Fibroblast of peridontal ligament (primary cell): Measurements from ENCODE around the gene ZNF180.
A peak's percentile ranks its signal among the peaks of the same experiment; 100 is the strongest.
"Not testable (repeated sequence)": the region's sequence is repeated elsewhere in the genome, so short reads cannot be mapped to it uniquely, and the experiment has no call there.

Experiments
- DNase-seq: peaks from one replicate; pipeline ENCODE4 v3.0.0-alpha.2; 2010; ENCODE audit errors: extremely low read depth

ZNF180 gene

GRCh38 chr19:44498988-44499387 is 1.3 kb downstream of the ZNF180 start:
- DNase-seq: no peak

DNA sequence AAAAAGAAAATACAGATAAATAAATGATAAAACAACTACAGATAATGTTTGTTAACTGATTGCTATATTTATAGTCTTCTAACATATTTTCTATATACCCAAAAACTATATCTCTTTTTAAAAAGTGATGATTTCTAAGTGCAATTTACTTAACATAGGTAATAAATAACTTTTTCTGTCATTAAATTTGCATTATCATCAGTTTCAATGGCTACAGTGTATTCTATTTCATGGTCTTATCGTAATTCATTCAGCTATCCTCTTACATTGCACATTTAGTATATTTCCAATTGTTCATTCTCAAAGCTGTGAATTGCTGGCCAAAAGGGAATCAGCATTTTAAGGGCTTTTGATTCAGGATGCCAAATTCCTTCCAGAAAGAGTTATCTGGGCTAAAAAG is 3.6 kb downstream of the ZNF180 start:
- no peak for DNase-seq

- peak; percentile 21 for DNase-seq
These were observed 23.5 kb downstream of the ZNF180 start for GRCh38 chr19:44476559-44477408.

DNA sequence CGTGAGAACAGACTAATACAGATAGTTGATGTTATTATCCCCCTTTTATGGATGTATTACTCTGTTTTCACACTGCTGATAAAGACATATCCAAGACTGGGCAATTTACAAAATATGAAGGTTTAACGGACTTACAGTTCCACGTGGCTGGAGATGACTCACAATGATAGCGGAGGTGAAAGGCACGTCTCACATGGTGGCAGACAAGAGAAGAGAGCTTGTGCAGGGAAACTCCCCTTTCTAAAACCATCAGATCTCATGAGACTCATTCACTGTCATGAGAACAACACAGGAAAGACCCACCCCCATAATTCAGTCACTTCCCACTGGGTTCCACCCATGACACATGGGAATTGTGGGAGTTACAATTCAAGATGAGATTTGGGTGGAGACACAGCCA is 31.6 kb downstream of the ZNF180 start:
- DNase-seq: not testable (repeated sequence)

- DNase-seq: not testable (repeated sequence)
These were observed 37.6 kb downstream of the ZNF180 start for GRCh38 chr19:44462600-44463286.

DNA sequence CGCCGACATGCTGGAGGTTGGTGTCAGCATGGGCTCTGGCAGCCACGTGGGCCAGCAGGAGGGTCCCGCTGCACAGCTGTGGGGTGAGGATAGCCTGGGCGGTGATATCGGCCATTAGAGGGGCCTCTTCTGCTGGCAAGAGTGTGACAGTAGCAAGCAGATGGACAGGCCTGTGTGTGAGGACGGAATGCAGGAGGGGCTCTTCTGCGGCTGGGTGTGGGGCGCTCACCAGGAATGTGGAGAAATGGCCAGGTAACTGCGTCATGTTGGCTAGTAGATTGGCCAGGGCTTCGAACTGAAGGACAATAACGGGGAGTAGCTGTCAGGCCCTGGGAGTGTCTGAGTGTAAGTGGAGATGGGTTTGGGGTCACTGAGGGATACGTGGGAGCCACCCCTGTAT is 44.3 kb downstream of the ZNF180 start:
- DNase-seq: not testable (repeated sequence)

DNA sequence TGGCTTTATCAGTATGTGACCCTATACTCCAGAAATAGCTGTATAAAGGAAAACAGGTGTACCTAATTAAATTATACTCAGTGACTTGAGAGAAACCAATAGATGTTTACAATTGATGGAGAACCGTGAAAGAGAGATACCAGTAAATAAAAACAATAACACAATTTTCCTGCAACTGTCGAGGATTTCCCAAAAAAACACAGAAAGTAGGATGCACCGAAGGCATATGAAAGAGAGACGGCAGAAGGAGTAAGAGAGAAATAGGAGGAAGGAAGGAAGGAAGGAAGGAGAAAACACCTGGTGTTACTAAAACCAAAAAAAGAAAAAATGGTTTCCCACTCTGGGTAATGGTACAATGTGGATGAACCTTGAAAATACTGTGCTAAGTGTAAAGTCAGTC is 45.2 kb downstream of the ZNF180 start:
- DNase-seq: no peak

DNA sequence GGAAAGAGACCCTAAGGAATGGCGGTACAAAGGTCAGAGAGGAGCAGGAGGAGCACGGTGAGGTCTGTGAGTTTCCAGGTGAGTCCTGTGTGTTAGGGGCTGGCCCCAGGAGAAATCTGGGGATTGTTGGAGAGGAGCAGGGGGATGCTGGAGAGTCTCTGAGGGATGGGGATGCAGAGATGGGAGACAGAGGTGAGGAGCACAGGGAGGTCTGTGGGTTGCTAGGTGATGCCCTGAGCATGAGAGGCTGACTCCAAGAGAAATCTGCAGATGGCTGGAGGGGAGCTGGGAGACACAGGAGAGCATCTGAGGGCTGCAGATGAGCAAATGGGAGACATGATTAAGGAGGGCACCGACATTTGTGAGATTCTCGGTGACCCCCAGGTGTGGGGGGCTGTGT is 48.0 kb downstream of the ZNF180 start:
- no peak for DNase-seq

GRCh38 chr19:44451687-44452086 is 48.6 kb downstream of the ZNF180 start:
- DNase-seq: no peak

- DNase-seq: peak; percentile 91
These were observed 52.2 kb downstream of the ZNF180 start, which contains the start of gene ZNF229 for GRCh38 chr19:44447916-44448674. Gene ZNF229, minus strand, starts transcription at chr19:44448472. Its CDS starts 5,625 bp downstream, at chr19:44442847.

DNA sequence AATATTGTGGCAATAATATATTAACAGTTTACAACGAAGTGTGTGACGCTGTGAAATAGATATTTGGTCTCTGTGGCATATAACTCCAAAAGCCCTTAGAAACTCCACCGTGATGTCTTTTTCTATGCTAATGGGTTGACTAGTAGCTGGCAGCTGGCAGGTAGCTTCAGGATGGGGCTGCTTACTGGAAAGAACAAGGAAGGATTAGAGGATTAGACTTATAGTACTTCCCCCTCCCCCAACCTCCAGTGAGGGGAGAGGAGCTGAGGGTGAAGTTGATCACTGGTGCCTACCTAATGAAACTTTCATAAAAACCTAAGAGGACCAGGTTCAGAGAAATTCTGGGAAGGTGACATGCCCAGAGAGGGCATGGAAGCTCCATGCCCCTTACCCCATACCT is 61.9 kb downstream of the ZNF180 start:
- no peak for DNase-seq

DNA sequence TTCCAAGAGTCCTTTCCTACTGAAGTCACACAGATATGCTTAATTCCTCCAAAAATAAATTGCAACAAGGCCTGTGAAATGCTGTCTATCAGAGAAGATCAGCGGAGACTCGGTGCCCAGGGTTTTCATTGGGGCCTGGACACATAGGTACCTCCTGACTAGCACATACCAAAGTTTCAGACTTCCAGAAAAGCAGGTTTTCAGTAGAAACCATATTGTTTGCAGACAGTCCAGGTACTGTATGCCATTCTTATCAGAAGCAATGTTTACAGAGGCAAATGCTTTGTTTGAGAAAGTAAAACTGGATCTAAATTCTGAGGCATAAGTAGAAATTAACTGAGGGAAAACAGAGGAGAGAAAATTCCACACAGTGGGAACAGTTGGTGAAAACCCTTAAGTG is 64.9 kb downstream of the ZNF180 start:
- no peak for DNase-seq

- DNase-seq: no peak
These were observed 69.4 kb downstream of the ZNF180 start for GRCh38 chr19:44430956-44431355.
